ENCODE results near the gene PRLR.

Gene PRLR

DNA sequence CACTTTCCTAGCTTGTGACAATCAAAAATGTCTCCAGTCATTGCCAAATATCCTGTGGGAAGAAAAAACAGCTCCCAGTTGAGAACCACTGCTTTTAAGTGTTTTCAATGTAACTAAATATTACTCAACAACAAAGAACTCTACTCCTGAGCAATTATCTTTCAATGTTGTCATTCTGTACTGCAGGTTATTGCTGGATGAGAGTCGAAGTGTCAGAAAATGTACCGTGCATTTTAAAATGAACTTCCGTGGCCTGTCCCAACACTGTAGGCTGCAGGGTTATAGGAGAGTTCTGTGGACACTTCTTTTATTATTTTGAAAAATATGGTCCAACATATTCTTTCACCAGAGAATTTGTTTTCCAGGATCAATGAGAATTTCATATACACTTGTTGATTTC, 147.8 kb downstream of the PRLR start:
- TF ChIP-seq ZFX (IDR thresholded peaks at IDR 0.05; ENCODE audit: borderline replicate concordance), result no peak
- TF ChIP-seq, protein P1, sequence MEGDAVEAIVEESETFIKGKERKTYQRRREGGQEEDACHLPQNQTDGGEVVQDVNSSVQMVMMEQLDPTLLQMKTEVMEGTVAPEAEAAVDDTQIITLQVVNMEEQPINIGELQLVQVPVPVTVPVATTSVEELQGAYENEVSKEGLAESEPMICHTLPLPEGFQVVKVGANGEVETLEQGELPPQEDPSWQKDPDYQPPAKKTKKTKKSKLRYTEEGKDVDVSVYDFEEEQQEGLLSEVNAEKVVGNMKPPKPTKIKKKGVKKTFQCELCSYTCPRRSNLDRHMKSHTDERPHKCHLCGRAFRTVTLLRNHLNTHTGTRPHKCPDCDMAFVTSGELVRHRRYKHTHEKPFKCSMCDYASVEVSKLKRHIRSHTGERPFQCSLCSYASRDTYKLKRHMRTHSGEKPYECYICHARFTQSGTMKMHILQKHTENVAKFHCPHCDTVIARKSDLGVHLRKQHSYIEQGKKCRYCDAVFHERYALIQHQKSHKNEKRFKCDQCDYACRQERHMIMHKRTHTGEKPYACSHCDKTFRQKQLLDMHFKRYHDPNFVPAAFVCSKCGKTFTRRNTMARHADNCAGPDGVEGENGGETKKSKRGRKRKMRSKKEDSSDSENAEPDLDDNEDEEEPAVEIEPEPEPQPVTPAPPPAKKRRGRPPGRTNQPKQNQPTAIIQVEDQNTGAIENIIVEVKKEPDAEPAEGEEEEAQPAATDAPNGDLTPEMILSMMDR (IDR thresholded peaks at IDR 0.05), result no peak
- no peak overlapping the region for H3K27ac ChIP-seq

GRCh38 chr5:35081134-35081533, 149.2 kb downstream of the PRLR start:
- TF ChIP-seq, protein P1 (IDR thresholded peaks at IDR 0.05), result no peak
- no peak for TF ChIP-seq ZFX (IDR thresholded peaks at IDR 0.05; ENCODE audit: borderline replicate concordance)

DNA sequence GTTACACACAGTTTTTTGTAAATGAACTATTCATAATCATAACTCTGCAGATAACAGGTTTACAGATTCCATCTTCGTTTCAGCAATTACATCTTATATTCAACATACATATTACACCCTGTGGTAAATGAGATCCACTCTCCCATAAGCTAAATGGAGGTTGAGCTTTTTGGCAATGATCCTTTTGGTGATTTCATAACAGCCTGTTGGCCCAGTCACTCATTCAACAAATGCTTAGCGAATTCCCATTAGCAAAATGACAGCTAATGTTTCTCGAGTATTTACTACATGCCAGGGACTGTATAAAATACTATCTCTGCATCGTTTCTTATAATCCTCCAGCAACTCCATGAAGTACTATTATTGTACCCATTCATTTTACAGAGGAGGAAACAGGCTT, 157.1 kb downstream of the PRLR start:
- H3K27ac ChIP-seq, result no peak overlapping the region
- TF ChIP-seq ZFX (IDR thresholded peaks at IDR 0.05; ENCODE audit: borderline replicate concordance), result no peak
- TF ChIP-seq, protein P1 (IDR thresholded peaks at IDR 0.05), result no peak

More at GRCh38 chr5:35081134-35081533, 149.2 kb downstream of the PRLR start:
- H3K27ac ChIP-seq, result no peak overlapping the region

- no peak overlapping the region for H3K27ac ChIP-seq
- TF ChIP-seq, protein P1 (IDR thresholded peaks at IDR 0.05), result no peak
- TF ChIP-seq ZFX (IDR thresholded peaks at IDR 0.05; ENCODE audit: borderline replicate concordance), result no peak
Observed at GRCh38 chr5:35069188-35069587, 161.1 kb downstream of the PRLR start.

DNA sequence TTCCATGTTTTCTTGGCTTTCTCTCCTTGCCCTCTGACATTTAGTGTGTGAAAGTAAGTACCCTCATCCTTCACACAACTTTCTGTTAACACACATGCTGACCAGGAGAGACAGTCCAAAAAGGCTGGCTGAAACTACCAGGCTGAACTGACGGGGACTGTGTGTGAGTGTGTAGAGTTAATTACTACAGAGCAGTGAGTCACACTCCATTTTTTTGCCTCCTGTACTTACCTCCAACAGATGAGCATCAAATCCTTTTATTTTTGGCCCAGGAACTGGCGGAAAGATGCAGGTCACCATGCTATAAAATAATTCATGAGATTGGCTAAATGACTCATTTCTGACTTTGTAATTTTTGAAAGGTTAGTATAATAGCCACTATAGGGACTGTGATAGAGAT, 162.3 kb downstream of the PRLR start:
- TF ChIP-seq, protein P1 (IDR thresholded peaks at IDR 0.05), result no peak
- TF ChIP-seq ZFX (IDR thresholded peaks at IDR 0.05; ENCODE audit: borderline replicate concordance), result no peak
- H3K27ac ChIP-seq, result no peak overlapping the region

- no peak for TF ChIP-seq ZFX (IDR thresholded peaks at IDR 0.05; ENCODE audit: borderline replicate concordance)
- TF ChIP-seq, protein P1 (IDR thresholded peaks at IDR 0.05), result no peak
Observed at GRCh38 chr5:35066260-35066795, 164.0 kb downstream of the PRLR start.

DNA sequence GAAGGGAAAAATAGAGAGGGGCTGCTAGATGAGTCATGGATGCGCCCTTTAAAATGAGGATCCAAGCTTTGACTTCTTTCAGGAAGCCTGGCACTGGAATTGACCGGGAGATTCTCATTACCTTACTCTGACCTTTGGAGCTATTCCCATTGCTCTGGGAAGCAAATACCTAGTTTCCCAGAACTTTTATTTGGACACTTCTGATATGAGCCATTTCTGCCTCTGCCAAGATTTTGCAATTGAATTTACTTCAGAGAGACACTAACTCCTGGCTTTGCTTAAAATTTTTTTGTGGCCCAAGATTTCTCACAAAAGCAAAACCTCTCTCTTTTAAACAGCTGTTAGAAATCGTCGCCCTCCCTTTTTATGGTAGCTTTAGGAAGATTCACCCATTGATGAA, 166.9 kb downstream of the PRLR start:
- H3K27ac ChIP-seq, result no peak overlapping the region
- TF ChIP-seq, protein P1 (IDR thresholded peaks at IDR 0.05), result no peak
- TF ChIP-seq ZFX (IDR thresholded peaks at IDR 0.05; ENCODE audit: borderline replicate concordance), result no peak

More at GRCh38 chr5:35066260-35066795, 164.0 kb downstream of the PRLR start:
- no peak overlapping the region for H3K27ac ChIP-seq

Measured in 22Rv1 (cell line).